SK-N-MC (cell line): ENCODE data around the gene COL27A1.

Experiments used
- DNase-seq: peaks from one replicate; pipeline ENCODE4 v3.0.0-alpha.2; 2011; ENCODE audit warnings: low read depth, low spot score
- H3K27ac ChIP-seq: fragments of 200-600 bp; sonication (generic); 2 replicates; pipeline ENCODE4 v1.5.1; 2016; ENCODE audit warnings: mixed run types
- H3K36me3 ChIP-seq: fragments of 200-600 bp; sonication (generic); 2 replicates; pipeline ENCODE4 v1.6.1; 2017; ENCODE audit warnings: antibody characterized with exemption, low read length, mixed read lengths; ENCODE audit not compliant: insufficient read depth
- H3K4me3 ChIP-seq: fragments of 200-600 bp; sonication (generic); 2 replicates; pipeline ENCODE4 v1.5.1; 2016
- H3K9ac ChIP-seq: fragments of 200-600 bp; sonication (generic); 2 replicates; pipeline ENCODE4 v1.8.0; 2017; ENCODE audit warnings: mixed run types, mixed read lengths; ENCODE audit not compliant: insufficient read length
- H3K9me3 ChIP-seq: fragments of 200-600 bp; sonication (generic); 2 replicates; pipeline ENCODE4 v1.6.1; 2017; ENCODE audit warnings: low read depth, mild to moderate bottlenecking, antibody characterized with exemption, low read length, moderate library complexity, mixed read lengths
- EZH2 ChIP-seq: fragments of 200-600 bp; sonication (generic); IDR thresholded peaks from one replicate; pipeline ENCODE4 v1.6.1; 2017; ENCODE audit warnings: antibody characterized with exemption
- FOXP2 ChIP-seq: optimal IDR thresholded peaks from 2 replicates; pipeline ENCODE3; 2011; ENCODE audit warnings: mild to moderate bottlenecking, moderate library complexity; ENCODE audit not compliant: insufficient read depth; ENCODE audit errors: extremely low read length, control extremely low read depth
- POLR2AphosphoS5 ChIP-seq: IDR thresholded peaks from 2 replicates; pipeline ENCODE4 v1.6.1; 2012; ENCODE audit warnings: mild to moderate bottlenecking, low read depth, low read length, borderline replicate concordance

The COL27A1 gene

DNA sequence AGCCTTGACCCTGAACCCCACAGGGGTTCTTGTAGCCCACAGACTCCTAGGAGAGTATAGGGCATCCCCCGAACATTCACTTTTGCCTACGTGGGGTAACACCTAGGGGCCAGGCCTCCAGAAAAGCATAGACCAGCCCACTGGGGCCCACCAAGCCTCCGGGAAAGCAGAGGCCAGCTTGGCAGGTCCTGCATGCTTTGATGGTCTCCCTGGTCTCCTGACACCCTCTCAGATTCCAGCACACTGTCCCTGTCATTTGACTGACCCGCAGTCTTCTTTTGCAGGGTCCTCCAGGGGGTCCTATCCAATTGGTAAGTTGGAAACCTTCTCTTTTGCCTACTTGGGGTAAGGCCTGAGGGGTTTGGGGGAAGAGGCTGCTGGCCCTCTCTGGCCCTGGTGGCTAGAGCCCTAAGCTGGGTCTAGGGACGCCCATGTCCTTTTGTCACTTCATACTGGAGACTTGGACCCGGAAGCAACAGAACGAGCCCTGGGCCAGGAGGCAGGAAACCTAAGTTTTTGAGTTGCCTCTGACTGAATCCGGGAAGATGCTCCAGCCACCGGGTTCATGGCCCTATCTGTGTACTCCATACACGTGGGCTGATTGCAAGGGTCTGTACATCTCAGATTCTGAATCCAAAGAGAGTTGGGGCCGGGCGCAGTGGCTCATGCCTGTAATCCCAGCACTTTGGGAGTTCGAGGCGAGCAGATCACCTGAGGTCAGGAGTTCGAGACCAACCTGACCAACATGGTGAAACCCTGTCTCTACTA, 146.6 kb downstream of the COL27A1 start:
- no peak for DNase-seq
- Histone ChIP-seq H3K4me3 (no peak overlapping the region), H3K9me3 (no peaks in the 10 kb centered on the region), H3K36me3 (no peaks in the 10 kb centered on the region), H3K9ac (no peak overlapping the region), H3K27ac (no peak overlapping the region)
- TF ChIP-seq EZH2, result no peak
- no peak for TF ChIP-seq POLR2AphosphoS5
- no peak for TF ChIP-seq FOXP2

DNA sequence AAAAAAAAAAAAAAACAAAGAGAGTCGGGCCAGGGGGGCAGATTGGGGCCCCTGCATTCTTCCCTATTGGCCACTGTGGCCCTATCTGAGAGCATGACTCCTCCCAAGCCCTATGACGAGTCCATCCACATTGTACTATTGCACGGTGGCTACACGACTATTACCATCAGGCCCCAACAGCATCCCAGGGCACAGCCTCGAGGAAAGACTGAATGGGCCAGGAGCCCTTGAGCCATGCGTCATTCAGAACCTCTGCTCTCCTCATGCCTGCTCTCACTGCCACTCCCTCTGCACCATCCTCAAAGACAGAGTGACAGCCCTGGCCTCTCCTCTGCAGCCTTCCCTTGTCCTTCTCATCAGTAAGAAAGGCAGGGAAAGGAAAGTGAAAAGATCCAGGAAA, 147.4 kb downstream of the COL27A1 start:
- TF ChIP-seq EZH2 (no peak), POLR2AphosphoS5 (no peak), FOXP2 (no peak)
- Histone ChIP-seq H3K4me3 (no peak overlapping the region), H3K27ac (no peak overlapping the region), H3K9ac (no peak overlapping the region), H3K36me3 (no peaks in the 10 kb centered on the region), H3K9me3 (no peaks in the 10 kb centered on the region)
- DNase-seq, result no peak

DNA sequence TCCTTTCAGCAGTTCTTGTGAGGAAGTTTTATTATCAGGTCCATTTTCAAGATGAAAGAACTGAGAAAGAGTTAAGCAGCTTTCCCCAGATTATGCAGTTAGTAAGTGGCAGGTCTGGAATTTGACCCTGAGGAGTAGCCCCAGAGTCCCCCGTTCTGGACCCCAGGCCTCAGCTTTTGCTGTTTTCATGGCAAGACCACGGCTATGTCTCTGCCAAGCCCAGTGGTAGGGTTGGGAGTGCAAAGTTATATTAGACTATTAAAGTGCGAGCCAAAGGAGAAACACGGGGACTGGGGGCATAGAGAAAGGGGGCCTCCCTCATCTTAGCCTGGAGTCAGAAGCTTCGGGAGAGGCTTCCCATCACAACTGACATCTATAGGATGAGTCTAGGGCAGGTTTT, 148.2 kb downstream of the COL27A1 start:
- DNase-seq, result no peak
- no peaks in the 10 kb centered on the region for H3K9me3 ChIP-seq
- TF ChIP-seq POLR2AphosphoS5 (no peak), EZH2 (no peak), FOXP2 (no peak)
- no peak overlapping the region for H3K27ac ChIP-seq
- no peaks in the 10 kb centered on the region for H3K36me3 ChIP-seq
- no peak overlapping the region for H3K4me3 ChIP-seq
- no peak overlapping the region for H3K9ac ChIP-seq

DNA sequence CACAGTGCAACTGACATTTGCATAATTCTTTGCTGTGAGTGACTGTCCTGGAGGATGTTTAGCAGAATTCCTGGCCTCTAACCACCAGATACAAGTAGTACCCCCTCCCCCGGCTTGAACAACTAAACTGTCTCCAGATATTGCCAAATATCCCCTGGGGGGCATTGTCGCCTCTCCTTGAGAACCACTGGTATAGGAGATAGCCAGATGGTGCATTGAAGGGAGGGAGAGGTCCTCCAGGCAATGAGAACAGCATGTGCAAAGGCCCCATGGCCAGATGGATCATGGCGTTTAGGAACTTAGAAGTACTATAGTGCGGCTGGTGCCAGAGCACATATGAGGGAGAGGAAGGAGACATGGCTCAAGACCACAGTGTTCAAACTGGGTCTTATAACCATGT, 148.6 kb downstream of the COL27A1 start:
- H3K9ac ChIP-seq, result no peak overlapping the region
- no peaks in the 10 kb centered on the region for H3K9me3 ChIP-seq
- no peaks in the 10 kb centered on the region for H3K36me3 ChIP-seq
- TF ChIP-seq POLR2AphosphoS5 (no peak), EZH2 (no peak), FOXP2 (no peak)
- no peak overlapping the region for H3K4me3 ChIP-seq
- H3K27ac ChIP-seq, result no peak overlapping the region
- no peak for DNase-seq

DNA sequence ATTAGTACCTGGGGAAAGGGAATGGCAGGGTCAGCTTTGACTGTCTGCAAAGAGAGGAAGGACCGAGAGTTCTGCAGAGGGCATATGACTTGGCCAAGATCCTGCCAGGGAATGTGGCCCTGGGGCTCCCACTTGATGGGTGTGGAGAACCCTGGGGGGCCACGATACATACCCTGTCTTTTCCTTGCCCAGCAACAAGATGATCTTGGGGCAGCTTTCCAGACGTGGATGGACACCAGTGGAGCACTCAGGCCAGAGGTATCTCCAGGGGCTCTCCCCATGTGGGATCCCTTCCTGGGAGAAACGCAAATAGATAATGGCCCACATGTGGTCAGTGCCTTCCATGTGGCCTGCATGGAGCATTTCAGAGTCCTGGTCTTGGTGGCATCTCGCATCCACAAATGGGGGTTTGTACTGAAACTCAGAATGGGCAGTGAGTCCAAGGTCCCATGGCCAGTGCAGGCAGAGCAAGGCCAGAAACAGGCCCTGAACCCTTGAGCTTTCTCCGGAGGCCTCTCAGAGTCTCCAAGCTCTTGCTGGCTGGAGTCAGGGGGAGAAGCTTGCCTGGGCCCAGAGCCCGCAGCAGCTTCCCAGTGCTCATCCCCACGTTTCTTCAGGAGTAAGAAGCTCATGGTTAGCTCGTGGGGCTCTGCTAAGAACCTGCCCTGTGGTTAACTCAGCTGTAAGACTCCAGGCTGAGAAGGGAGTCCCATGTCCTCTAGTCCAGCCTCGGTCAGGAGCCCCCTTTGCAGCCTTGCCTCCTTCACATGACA, 149.3 kb downstream of the COL27A1 start:
- H3K9me3 ChIP-seq, result no peaks in the 10 kb centered on the region
- no peak overlapping the region for H3K27ac ChIP-seq
- DNase-seq, result no peak

DNA sequence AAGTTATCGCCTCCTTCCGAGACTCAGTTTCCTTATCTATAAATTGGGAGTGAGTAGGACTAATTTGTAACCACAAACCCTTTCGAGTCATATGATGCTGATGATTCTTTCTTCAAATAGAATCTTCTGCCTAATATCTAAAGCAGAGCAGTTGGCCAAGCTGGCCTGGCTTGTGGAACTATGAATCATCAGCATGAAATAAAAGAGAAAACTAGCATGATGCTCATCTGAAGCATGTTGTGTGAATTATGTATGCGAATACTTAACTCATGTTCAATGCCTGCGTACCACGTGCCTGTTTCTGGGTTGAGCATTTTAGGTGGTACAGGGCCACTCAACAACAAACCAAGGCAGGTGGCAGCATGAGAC, 152.5 kb downstream of the COL27A1 start:
- Histone ChIP-seq H3K36me3 (no peaks in the 10 kb centered on the region), H3K9ac (no peak overlapping the region), H3K27ac (no peak overlapping the region), H3K4me3 (no peak overlapping the region), H3K9me3 (no peaks in the 10 kb centered on the region)
- DNase-seq, result no peak
- TF ChIP-seq EZH2 (no peak), POLR2AphosphoS5 (no peak)

More for the DNA sequence above, 149.3 kb downstream of the COL27A1 start:
- Histone ChIP-seq H3K36me3 (no peaks in the 10 kb centered on the region), H3K9ac (no peak overlapping the region), H3K4me3 (no peak overlapping the region)
- TF ChIP-seq POLR2AphosphoS5 (no peak), FOXP2 (no peak), EZH2 (no peak)

DNA sequence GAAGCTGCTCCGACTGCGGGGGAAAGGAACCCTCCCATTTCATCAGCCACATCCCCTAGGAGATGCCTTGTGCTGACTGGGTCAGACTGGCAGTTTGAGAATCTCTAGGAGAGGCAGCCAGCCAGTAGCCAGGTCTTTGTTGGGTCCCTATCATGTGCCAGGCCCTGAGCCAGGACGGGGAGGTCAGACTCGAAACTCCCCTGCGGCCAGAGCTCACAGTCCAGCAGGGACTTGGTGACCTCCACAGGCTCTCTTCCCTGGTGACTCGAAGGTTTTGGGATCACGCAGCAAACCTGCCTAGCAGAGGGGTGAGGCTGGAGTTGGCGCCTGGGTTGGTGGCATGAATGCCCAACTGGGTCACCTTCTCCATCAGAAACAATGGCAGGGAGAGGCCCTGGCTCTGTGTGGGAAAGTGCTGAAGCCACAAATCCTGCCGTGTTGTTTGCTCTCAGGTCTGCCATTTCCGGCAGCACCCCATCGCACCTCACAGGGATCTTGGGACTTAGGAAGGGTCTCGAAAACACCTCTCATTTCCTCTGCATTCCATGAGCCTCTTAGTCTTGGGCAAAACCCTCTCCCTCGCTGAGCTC, 153.1 kb downstream of the COL27A1 start:
- H3K27ac ChIP-seq, result no peak overlapping the region
- no peaks in the 10 kb centered on the region for H3K9me3 ChIP-seq
- H3K36me3 ChIP-seq, result no peaks in the 10 kb centered on the region
- DNase-seq, result no peak
- no peak overlapping the region for H3K4me3 ChIP-seq
- no peak overlapping the region for H3K9ac ChIP-seq
- no peak for TF ChIP-seq EZH2
- TF ChIP-seq POLR2AphosphoS5, result no peak

DNA sequence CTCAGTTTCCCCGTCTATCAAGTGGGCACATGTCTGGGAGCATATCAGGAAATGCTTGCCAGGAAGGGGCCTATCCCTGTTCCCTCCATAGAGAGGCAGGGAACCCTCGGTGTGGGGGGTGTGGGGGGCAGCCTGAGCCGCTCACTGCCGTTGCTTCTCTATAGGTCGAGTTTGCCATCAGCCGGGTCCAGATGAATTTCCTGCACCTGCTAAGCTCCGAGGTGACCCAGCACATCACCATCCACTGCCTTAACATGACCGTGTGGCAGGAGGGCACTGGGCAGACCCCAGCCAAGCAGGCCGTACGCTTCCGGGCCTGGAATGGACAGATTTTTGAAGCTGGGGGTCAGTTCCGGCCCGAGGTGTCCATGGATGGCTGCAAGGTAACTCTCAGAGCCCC, 153.8 kb downstream of the COL27A1 start:
- no peak for TF ChIP-seq FOXP2
- no peak for TF ChIP-seq POLR2AphosphoS5
- no peak for TF ChIP-seq EZH2
- Histone ChIP-seq H3K9ac (no peak overlapping the region), H3K36me3 (no peaks in the 10 kb centered on the region), H3K4me3 (no peak overlapping the region), H3K9me3 (no peaks in the 10 kb centered on the region), H3K27ac (no peak overlapping the region)
- DNase-seq, result no peak
